Activated B cell treated with CpG ODN at 0.5 μM for 24 hours (primary cell): ENCODE data around the gene WDPCP. TPM values are rescaled to one million over a fixed set of nuclear protein-coding genes. Genes with fewer than 3 reads are reported as not detected.

ENCODE experiments used
- ATAC-seq: fragments of 200-7000 bp; cut with Tn5 transposase; one replicate; pipeline ENCODE4 v1.10.0; 2021; ENCODE audit warnings: low read depth, mild to moderate bottlenecking, moderate library complexity
- CTCF ChIA-PET: fragments of 350-600 bp; sonication (Branson Sonifier 250); formaldehyde crosslinking; loops from one replicate; lab custom pipeline; 2021; ENCODE audit warnings: antibody characterized with exemption; lab: Charles Lee
- POLR2A ChIA-PET: fragments of 350-600 bp; sonication (Branson Sonifier 250); formaldehyde crosslinking; loops from one replicate; lab custom pipeline; 2021; ENCODE audit warnings: antibody characterized with exemption; lab: Charles Lee
- DNase-seq: peaks from one replicate; pipeline ENCODE4 v3.0.0; 2022
- H3K27ac Mint-ChIP-seq: one replicate; pipeline ENCODE4 v1.8.0; 2020; ENCODE audit warnings: mixed read lengths
- H3K27me3 Mint-ChIP-seq: one replicate; pipeline ENCODE4 v1.8.0; 2021; ENCODE audit warnings: mixed read lengths
- H3K36me3 Mint-ChIP-seq: one replicate; pipeline ENCODE4 v1.8.0; 2021; ENCODE audit warnings: low read depth, mixed read lengths
- H3K4me1 Mint-ChIP-seq: one replicate; pipeline ENCODE4 v1.8.0; 2021; ENCODE audit warnings: mixed read lengths
- H3K4me3 Mint-ChIP-seq: one replicate; pipeline ENCODE4 v1.8.0; 2020; ENCODE audit warnings: mild to moderate bottlenecking, mixed read lengths
- H3K9me3 Mint-ChIP-seq: one replicate; pipeline ENCODE4 v1.8.0; 2020; ENCODE audit warnings: mixed read lengths
- intact Hi-C: fragments of 100-400 bp; cut with micrococcal nuclease; formaldehyde crosslinking; loops from one replicate; pipeline ENCODE4 v1.15.1; 2024
- total RNA-seq: library from RNA; stranded (reverse); gene quantifications from 2 replicates; pipeline ENCODE4 v1.2.3, GENCODE V29; 2022
- TF ChIP-seq, protein P1 (sequence below): fragments of 200-600 bp; IDR thresholded peaks from one replicate; pipeline ENCODE4 v1.8.0; 2022; ENCODE audit warnings: antibody characterized with exemption, mild to moderate bottlenecking

WDPCP gene
- total RNA-seq, 1 donor from 2014 or later = 12.9 TPM

GRCh38 chr2:63522950-63523349 is 65.3 kb downstream of the WDPCP start:
- Mint-ChIP-seq H3K27ac (no peak overlapping the region), H3K9me3 (peaks cover 40% of the 10 kb centered on the region), H3K36me3 (peaks cover 22% of the 10 kb centered on the region), H3K27me3 (no peaks in the 10 kb centered on the region), H3K4me3 (no peak overlapping the region), H3K4me1 (peaks cover 6% of the 10 kb centered on the region)
- intact Hi-C loops = no loop called here
- ATAC-seq (no peak), DNase-seq (no peak)
- ChIA-PET CTCF (no interaction called here), POLR2A (no interaction called here)
- TF ChIP-seq, protein P1, sequence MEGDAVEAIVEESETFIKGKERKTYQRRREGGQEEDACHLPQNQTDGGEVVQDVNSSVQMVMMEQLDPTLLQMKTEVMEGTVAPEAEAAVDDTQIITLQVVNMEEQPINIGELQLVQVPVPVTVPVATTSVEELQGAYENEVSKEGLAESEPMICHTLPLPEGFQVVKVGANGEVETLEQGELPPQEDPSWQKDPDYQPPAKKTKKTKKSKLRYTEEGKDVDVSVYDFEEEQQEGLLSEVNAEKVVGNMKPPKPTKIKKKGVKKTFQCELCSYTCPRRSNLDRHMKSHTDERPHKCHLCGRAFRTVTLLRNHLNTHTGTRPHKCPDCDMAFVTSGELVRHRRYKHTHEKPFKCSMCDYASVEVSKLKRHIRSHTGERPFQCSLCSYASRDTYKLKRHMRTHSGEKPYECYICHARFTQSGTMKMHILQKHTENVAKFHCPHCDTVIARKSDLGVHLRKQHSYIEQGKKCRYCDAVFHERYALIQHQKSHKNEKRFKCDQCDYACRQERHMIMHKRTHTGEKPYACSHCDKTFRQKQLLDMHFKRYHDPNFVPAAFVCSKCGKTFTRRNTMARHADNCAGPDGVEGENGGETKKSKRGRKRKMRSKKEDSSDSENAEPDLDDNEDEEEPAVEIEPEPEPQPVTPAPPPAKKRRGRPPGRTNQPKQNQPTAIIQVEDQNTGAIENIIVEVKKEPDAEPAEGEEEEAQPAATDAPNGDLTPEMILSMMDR = no peak

GRCh38 chr2:63520793-63521192 is 67.5 kb downstream of the WDPCP start:
- intact Hi-C loops = no loop called here
- no peak for ATAC-seq
- DNase-seq = no peak
- CTCF ChIA-PET = no interaction called here
- TF ChIP-seq, protein P1 = no peak
- POLR2A ChIA-PET = no interaction called here
- peaks cover 22% of the 10 kb centered on the region for H3K36me3 Mint-ChIP-seq
- no peak overlapping the region for H3K4me3 Mint-ChIP-seq
- peaks cover 40% of the 10 kb centered on the region for H3K9me3 Mint-ChIP-seq
- H3K27me3 Mint-ChIP-seq = no peaks in the 10 kb centered on the region
- H3K27ac Mint-ChIP-seq = no peak overlapping the region
- peaks cover under 1% of the 10 kb centered on the region for H3K4me1 Mint-ChIP-seq

DNA sequence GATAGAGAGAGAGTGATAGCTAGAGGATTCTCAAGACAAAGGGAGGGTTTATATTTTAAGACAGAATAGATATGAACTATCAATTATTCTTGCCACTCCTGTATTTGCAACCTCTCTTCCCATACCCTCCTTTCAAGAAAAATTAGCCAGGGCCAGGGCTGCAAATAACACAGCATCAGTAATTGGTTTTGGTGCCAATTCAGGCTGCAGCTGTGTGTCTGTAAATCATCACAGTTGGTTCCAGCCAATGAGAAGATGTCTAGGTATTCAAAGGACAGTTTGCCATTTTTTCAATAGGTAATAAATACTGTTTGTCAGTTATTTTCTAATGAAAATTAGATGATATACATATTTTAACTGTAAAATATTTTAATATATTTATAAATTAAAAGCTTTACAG is 73.5 kb downstream of the WDPCP start:
- Mint-ChIP-seq H3K27ac (no peak overlapping the region), H3K4me3 (no peak overlapping the region), H3K27me3 (no peaks in the 10 kb centered on the region), H3K4me1 (no peaks in the 10 kb centered on the region), H3K9me3 (peaks cover 20% of the 10 kb centered on the region), H3K36me3 (peaks cover 13% of the 10 kb centered on the region)
- ChIA-PET POLR2A (no interaction called here), CTCF (no interaction called here)
- intact Hi-C loops = no loop called here
- DNase-seq = no peak
- ATAC-seq = no peak
- TF ChIP-seq, protein P1 = no peak

DNA sequence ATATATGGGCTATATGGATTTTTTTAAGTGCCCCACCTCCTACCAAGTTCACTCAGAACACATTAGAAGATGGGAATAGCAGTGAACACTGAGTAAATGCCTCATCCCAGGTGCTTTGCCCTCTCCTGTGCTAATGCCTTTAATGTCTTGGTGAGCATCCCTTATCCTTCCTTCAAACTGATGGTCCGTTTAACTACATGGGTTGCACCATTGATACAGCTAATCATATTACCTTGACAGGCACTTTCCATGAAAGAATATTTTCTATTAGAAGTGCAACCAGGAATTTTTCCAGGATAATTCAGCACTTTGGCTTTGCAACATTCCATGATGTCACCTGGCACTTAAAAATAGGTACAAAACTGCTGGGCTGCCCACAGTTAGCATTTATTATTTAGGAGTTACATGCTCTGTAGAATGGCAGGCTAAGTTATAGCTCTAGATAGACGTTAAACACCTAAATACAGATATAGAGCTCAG is 74.0 kb downstream of the WDPCP start:
- Mint-ChIP-seq H3K27me3 (no peaks in the 10 kb centered on the region), H3K36me3 (peaks cover 14% of the 10 kb centered on the region), H3K9me3 (peaks cover 21% of the 10 kb centered on the region), H3K4me1 (no peaks in the 10 kb centered on the region), H3K27ac (no peak overlapping the region), H3K4me3 (no peak overlapping the region)
- ChIA-PET CTCF (no interaction called here), POLR2A (no interaction called here)
- TF ChIP-seq, protein P1 = no peak
- no peak for DNase-seq
- intact Hi-C loops = no loop called here
- no peak for ATAC-seq

GRCh38 chr2:63506320-63506719 is 82.0 kb downstream of the WDPCP start:
- peaks cover 9% of the 10 kb centered on the region for H3K4me1 Mint-ChIP-seq
- POLR2A ChIA-PET = no interaction called here
- no peaks in the 10 kb centered on the region for H3K27me3 Mint-ChIP-seq
- CTCF ChIA-PET = no interaction called here
- H3K36me3 Mint-ChIP-seq = peaks cover 19% of the 10 kb centered on the region
- H3K4me3 Mint-ChIP-seq = no peak overlapping the region
- intact Hi-C loops = no loop called here
- ATAC-seq (no peak), DNase-seq (no peak)
- TF ChIP-seq, protein P1 = no peak
- H3K27ac Mint-ChIP-seq = no peak overlapping the region
- H3K9me3 Mint-ChIP-seq = peaks cover 18% of the 10 kb centered on the region
